D721Med (cell line): Measurements from ENCODE around the gene TROAP.
"Not testable (repeated sequence)": the region's sequence is repeated elsewhere in the genome, so short reads cannot be mapped to it uniquely, and the experiment has no call there.

Source experiments
- DNase-seq: peaks from one replicate; pipeline ENCODE4 v3.0.0; 2011; ENCODE audit warnings: low spot score; ENCODE audit not compliant: insufficient read length
- FAIRE-seq: peaks from 2 replicates; lab custom pipeline; 2011; peaks lifted over from hg19 to GRCh38; lab: Jason Lieb, UNC
- TF ChIP-seq, protein P1 (sequence below): IDR thresholded peaks from 2 replicates; pipeline ENCODE4 v1.5.1; 2012; ENCODE audit warnings: mild to moderate bottlenecking, control low read depth; ENCODE audit not compliant: insufficient read depth; ENCODE audit errors: missing control alignments

The TROAP gene

DNA sequence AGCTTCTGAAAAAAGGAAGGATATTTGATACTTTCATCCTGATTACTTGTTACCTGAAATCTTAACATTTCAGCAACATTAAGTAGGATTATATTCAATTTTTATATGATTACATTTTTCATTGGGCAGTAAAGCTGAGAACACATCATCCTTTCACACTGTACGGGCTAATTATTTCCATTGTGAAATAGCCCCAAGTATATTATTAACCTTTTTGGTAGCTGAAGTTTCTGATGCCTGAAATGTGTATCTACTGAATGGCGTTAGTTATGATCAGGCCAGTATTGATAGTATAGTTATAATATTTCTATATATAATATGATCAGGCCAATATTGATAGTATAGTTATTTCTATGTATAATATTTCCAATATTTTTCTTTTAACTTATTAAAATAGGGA is 54.3 kb downstream of the TROAP start:
- TF ChIP-seq, protein P1, sequence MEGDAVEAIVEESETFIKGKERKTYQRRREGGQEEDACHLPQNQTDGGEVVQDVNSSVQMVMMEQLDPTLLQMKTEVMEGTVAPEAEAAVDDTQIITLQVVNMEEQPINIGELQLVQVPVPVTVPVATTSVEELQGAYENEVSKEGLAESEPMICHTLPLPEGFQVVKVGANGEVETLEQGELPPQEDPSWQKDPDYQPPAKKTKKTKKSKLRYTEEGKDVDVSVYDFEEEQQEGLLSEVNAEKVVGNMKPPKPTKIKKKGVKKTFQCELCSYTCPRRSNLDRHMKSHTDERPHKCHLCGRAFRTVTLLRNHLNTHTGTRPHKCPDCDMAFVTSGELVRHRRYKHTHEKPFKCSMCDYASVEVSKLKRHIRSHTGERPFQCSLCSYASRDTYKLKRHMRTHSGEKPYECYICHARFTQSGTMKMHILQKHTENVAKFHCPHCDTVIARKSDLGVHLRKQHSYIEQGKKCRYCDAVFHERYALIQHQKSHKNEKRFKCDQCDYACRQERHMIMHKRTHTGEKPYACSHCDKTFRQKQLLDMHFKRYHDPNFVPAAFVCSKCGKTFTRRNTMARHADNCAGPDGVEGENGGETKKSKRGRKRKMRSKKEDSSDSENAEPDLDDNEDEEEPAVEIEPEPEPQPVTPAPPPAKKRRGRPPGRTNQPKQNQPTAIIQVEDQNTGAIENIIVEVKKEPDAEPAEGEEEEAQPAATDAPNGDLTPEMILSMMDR = no peak
- DNase-seq (no peak), FAIRE-seq (no peak)

GRCh38 chr12:49380184-49380583 is 57.1 kb downstream of the TROAP start:
- FAIRE-seq = not testable (repeated sequence)

More at GRCh38 chr12:49380184-49380583, 57.1 kb downstream of the TROAP start:
- not testable (repeated sequence) for DNase-seq
